Activated CD8-positive, alpha-beta T cell treated with anti-CD3 and anti-CD28 coated beads for 36 hours (primary cell): Measurements from ENCODE around the gene SLC46A2. TPM values are rescaled to one million over a fixed set of nuclear protein-coding genes. Genes with fewer than 3 reads are reported as not detected.

Experiments used
- ATAC-seq: fragments of 200-7000 bp; cut with Tn5 transposase; one replicate; pipeline ENCODE4 v1.10.0; 2021; ENCODE audit warnings: mild to moderate bottlenecking, moderate library complexity
- CTCF ChIA-PET: fragments of 350-600 bp; sonication (Branson Sonifier 250); formaldehyde crosslinking; loops from one replicate; lab custom pipeline; 2021; ENCODE audit warnings: antibody characterized with exemption; lab: Charles Lee
- POLR2A ChIA-PET: fragments of 350-600 bp; sonication (Branson Sonifier 250); formaldehyde crosslinking; loops from one replicate; lab custom pipeline; 2021; ENCODE audit warnings: antibody characterized with exemption; lab: Charles Lee
- DNase-seq: peaks from one replicate; pipeline ENCODE4 v3.0.0-alpha.2; 2020
- H3K27ac Mint-ChIP-seq: one replicate; pipeline ENCODE4 v1.8.0; 2021; ENCODE audit warnings: mild to moderate bottlenecking, mixed read lengths
- H3K27me3 Mint-ChIP-seq: one replicate; pipeline ENCODE4 v1.8.0; 2021; ENCODE audit warnings: mixed read lengths
- H3K36me3 Mint-ChIP-seq: one replicate; pipeline ENCODE4 v1.8.0; 2021; ENCODE audit warnings: low read depth, mixed read lengths
- H3K4me1 Mint-ChIP-seq: one replicate; pipeline ENCODE4 v1.8.0; 2021; ENCODE audit warnings: low read depth, mixed read lengths
- H3K4me3 Mint-ChIP-seq: one replicate; pipeline ENCODE4 v1.8.0; 2021; ENCODE audit warnings: mild to moderate bottlenecking, moderate library complexity, mixed read lengths
- H3K9me3 Mint-ChIP-seq: one replicate; pipeline ENCODE4 v1.8.0; 2021; ENCODE audit warnings: mixed read lengths
- CTCF ChIP-seq: fragments of 200-600 bp; IDR thresholded peaks from one replicate; pipeline ENCODE4 v1.8.0; 2022; ENCODE audit warnings: antibody characterized with exemption, mild to moderate bottlenecking
- intact Hi-C: fragments of 100-400 bp; cut with micrococcal nuclease; formaldehyde crosslinking; loops from one replicate; pipeline ENCODE4 v1.10.0; 2022
- total RNA-seq, 2 experiments: library from RNA; stranded (reverse); gene quantifications; one replicate each; pipeline ENCODE4 v1.2.3, GENCODE V29; 2021

SLC46A2 gene
- total RNA-seq, 2 experiments from 2014 or later = not detected

- Mint-ChIP-seq H3K9me3 (no peaks in the 10 kb centered on the region), H3K4me1 (no peaks in the 10 kb centered on the region), H3K27me3 (peaks cover 5% of the 10 kb centered on the region), H3K27ac (no peak overlapping the region), H3K4me3 (no peak overlapping the region), H3K36me3 (no peaks in the 10 kb centered on the region)
- DNase-seq (no peak), ATAC-seq (no peak)
- ChIA-PET POLR2A (no interaction called here), CTCF (interaction anchor here (0.8 to 1.8 kb wide), 4 partner anchors 10 to 75 kb away, joined by 3 to 8 read pairs (median 6); no protein-coding TSS in a partner anchor)
- intact Hi-C loops = no loop called here
- TF ChIP-seq CTCF = no peak
These were observed 22.6 kb upstream of the SLC46A2 start for GRCh38 chr9:112913326-112913725.

DNA sequence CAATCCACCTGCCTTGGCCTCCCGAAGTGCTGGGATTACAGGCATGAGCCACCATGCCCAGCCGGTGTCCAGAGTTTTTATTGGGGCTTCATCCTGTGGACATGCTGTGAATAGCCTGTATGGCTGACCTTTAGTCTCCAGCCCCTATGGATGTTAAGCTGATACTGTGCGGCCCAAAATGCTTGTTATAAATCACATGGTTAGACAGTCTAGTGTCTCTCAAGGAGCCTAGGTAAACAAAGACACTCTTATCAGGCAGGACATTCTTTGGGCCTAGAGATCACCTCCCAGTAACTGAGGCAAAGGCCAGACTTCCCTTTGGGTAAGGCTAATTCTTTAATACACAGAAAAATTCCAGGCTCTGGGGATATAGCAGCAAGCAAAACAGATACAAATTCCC is 22.0 kb upstream of the SLC46A2 start:
- H3K36me3 Mint-ChIP-seq = no peaks in the 10 kb centered on the region
- no peak overlapping the region for H3K27ac Mint-ChIP-seq
- CTCF ChIA-PET = interaction anchor here (0.9 kb wide), 1 partner anchor 9 kb away, joined by 5 read pairs; no protein-coding TSS in a partner anchor
- POLR2A ChIA-PET = no interaction called here
- no peaks in the 10 kb centered on the region for H3K4me1 Mint-ChIP-seq
- H3K4me3 Mint-ChIP-seq = no peak overlapping the region
- H3K9me3 Mint-ChIP-seq = no peaks in the 10 kb centered on the region
- peaks cover 7% of the 10 kb centered on the region for H3K27me3 Mint-ChIP-seq
- intact Hi-C loops = no loop called here
- no peak for DNase-seq
- ATAC-seq = no peak
- TF ChIP-seq CTCF = no peak

GRCh38 chr9:112911736-112912135 is 21.1 kb upstream of the SLC46A2 start:
- no peaks in the 10 kb centered on the region for H3K4me1 Mint-ChIP-seq
- H3K4me3 Mint-ChIP-seq = no peak overlapping the region
- POLR2A ChIA-PET = no interaction called here
- ATAC-seq = no peak
- peaks cover 7% of the 10 kb centered on the region for H3K27me3 Mint-ChIP-seq
- H3K9me3 Mint-ChIP-seq = no peaks in the 10 kb centered on the region
- intact Hi-C loops = no loop called here
- H3K36me3 Mint-ChIP-seq = no peaks in the 10 kb centered on the region
- no peak for TF ChIP-seq CTCF
- no peak overlapping the region for H3K27ac Mint-ChIP-seq
- DNase-seq = no peak
- CTCF ChIA-PET = interaction anchor here (0.8 kb wide), 1 partner anchor 9 kb away, joined by 5 read pairs; no protein-coding TSS in a partner anchor

DNA sequence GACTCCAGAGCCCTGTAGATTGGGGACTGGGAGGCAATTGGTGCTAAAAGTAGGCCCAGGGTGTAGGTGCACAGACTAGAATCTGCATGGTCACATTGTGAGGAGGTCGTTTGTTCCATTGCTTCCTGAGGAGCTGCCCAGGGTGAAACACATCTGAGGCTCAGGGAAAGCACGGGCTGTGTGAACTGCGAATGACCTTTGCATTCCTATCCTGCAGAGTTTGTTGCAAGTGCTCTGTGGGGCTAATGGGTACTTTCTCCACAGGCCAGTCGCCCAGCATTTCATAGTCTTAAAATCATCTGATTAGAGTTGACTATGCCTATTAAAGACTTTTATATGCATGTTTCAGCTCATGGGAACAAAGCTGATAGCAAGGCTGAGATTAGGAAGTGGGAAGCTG is 14.4 kb upstream of the SLC46A2 start:
- Mint-ChIP-seq H3K27ac (no peak overlapping the region), H3K9me3 (no peaks in the 10 kb centered on the region), H3K36me3 (no peaks in the 10 kb centered on the region), H3K27me3 (peaks cover 17% of the 10 kb centered on the region), H3K4me1 (peaks cover 7% of the 10 kb centered on the region), H3K4me3 (no peak overlapping the region)
- CTCF ChIA-PET = interaction anchor here (4.5 kb wide), 1 partner anchor 61 kb away, joined by 89 read pairs; no protein-coding TSS in a partner anchor
- intact Hi-C loops = no loop called here
- no peak for TF ChIP-seq CTCF
- POLR2A ChIA-PET = no interaction called here
- DNase-seq = no peak
- no peak for ATAC-seq

- Mint-ChIP-seq H3K27ac (no peak overlapping the region), H3K4me1 (peaks cover 9% of the 10 kb centered on the region), H3K4me3 (no peak overlapping the region), H3K36me3 (no peaks in the 10 kb centered on the region), H3K27me3 (peaks cover 32% of the 10 kb centered on the region), H3K9me3 (peaks cover 2% of the 10 kb centered on the region)
- DNase-seq (no peak), ATAC-seq (no peak)
- intact Hi-C loops = loop anchor here (5.0 kb wide), 1 partner anchor 59 kb away; no protein-coding TSS in a partner anchor
- no peak for TF ChIP-seq CTCF
- ChIA-PET POLR2A (no interaction called here), CTCF (no interaction called here)
These were observed 10.2 kb upstream of the SLC46A2 start for GRCh38 chr9:112900901-112901300.
